MM.1S (cell line): Measurements from ENCODE around the gene RPL27.
A peak's percentile ranks its signal among the peaks of the same experiment; 100 is the strongest.

Source experiments
- DNase-seq: peaks from one replicate; pipeline ENCODE4 v3.0.0-alpha.2; 2015
- H2AFZ ChIP-seq: fragments of 300-600 bp; sonication (generic); 2 replicates; pipeline ENCODE4 v1.6.0; 2016; ENCODE audit warnings: antibody characterized with exemption, low read length
- H3F3A ChIP-seq: fragments of 300-600 bp; sonication (generic); 2 replicates; pipeline ENCODE4 v1.6.1; 2016; ENCODE audit warnings: mild to moderate bottlenecking, antibody characterized with exemption, low read length, moderate library complexity, mixed read lengths; ENCODE audit not compliant: insufficient read depth
- H3K27ac ChIP-seq: fragments of 300-600 bp; sonication (generic); 2 replicates; pipeline ENCODE4 v1.5.1; 2016; ENCODE audit warnings: mild to moderate bottlenecking, low read length
- H3K27me3 ChIP-seq: fragments of 300-600 bp; sonication (generic); replicated peaks from 2 replicates; pipeline ENCODE4 v1.6.0; 2016; ENCODE audit warnings: low read length; ENCODE audit not compliant: insufficient read depth
- H3K36me3 ChIP-seq: fragments of 300-600 bp; sonication (generic); replicated peaks from 2 replicates; pipeline ENCODE4 v1.6.1; 2016; ENCODE audit warnings: mild to moderate bottlenecking, low read length, mixed read lengths; ENCODE audit not compliant: insufficient read depth
- H3K4me1 ChIP-seq: fragments of 300-600 bp; sonication (generic); 2 replicates; pipeline ENCODE4 v1.6.1; 2016; ENCODE audit warnings: low read length, mixed read lengths
- H3K4me2 ChIP-seq: fragments of 300-600 bp; sonication (generic); 2 replicates; pipeline ENCODE4 v1.6.0; 2016; ENCODE audit warnings: low read depth, low read length
- H3K4me3 ChIP-seq: fragments of 300-600 bp; sonication (generic); 2 replicates; pipeline ENCODE4 v1.5.1; 2016; ENCODE audit warnings: low read length, mixed read lengths
- H3K79me2 ChIP-seq: fragments of 300-600 bp; sonication (generic); 2 replicates; pipeline ENCODE4 v1.6.1; 2016; ENCODE audit warnings: mixed run types, low read length, mixed read lengths
- H3K9ac ChIP-seq: fragments of 300-600 bp; sonication (generic); 2 replicates; pipeline ENCODE4 v1.6.1; 2016; ENCODE audit warnings: low read length, mixed read lengths
- H3K9me2 ChIP-seq: fragments of 300-600 bp; sonication (generic); replicated peaks from 2 replicates; pipeline ENCODE4 v1.6.1; 2016; ENCODE audit warnings: mild to moderate bottlenecking, low read length, mixed read lengths; ENCODE audit not compliant: insufficient read depth
- H3K9me3 ChIP-seq: fragments of 300-600 bp; sonication (generic); replicated peaks from 2 replicates; pipeline ENCODE4 v1.6.1; 2016; ENCODE audit warnings: mild to moderate bottlenecking, low read length, mixed read lengths; ENCODE audit not compliant: insufficient read depth
- H4K20me1 ChIP-seq: fragments of 300-600 bp; sonication (generic); 2 replicates; pipeline ENCODE4 v1.6.1; 2016; ENCODE audit warnings: mild to moderate bottlenecking, low read length, moderate library complexity, mixed read lengths; ENCODE audit not compliant: insufficient read depth
- CTCF ChIP-seq: fragments of 300-600 bp; sonication (generic); IDR thresholded peaks from 2 replicates; pipeline ENCODE4 v1.5.1; 2016; ENCODE audit warnings: antibody characterized with exemption, low read length, mixed read lengths
- EZH2 ChIP-seq: fragments of 300-600 bp; sonication (generic); optimal IDR thresholded peaks from 2 replicates; pipeline ENCODE3; 2017; ENCODE audit warnings: low read depth, mild to moderate bottlenecking, antibody characterized with exemption, low read length, mixed read lengths
- EZH2phosphoT487 ChIP-seq: fragments of 300-600 bp; sonication (generic); IDR thresholded peaks from 2 replicates; pipeline ENCODE4 v1.6.1; 2018; ENCODE audit warnings: antibody characterized with exemption, low read length

Gene RPL27

GRCh38 chr17:43020030-43020621 lies 21.9 kb downstream of the RPL27 start:
- peaks cover 5% of the 10 kb centered on the region; the same call in 1 of the 2 replicates for H3F3A ChIP-seq
- no peak overlapping the region for H3K9ac ChIP-seq
- TF ChIP-seq EZH2: no peak
- TF ChIP-seq EZH2phosphoT487: no peak
- no peak for TF ChIP-seq CTCF
- H4K20me1 ChIP-seq: no peaks in the 10 kb centered on the region
- H3K4me1 ChIP-seq: no peaks in the 10 kb centered on the region
- H3K9me2 ChIP-seq: no peaks in the 10 kb centered on the region
- no peaks in the 10 kb centered on the region for H3K9me3 ChIP-seq
- no peaks in the 10 kb centered on the region for H3K36me3 ChIP-seq
- no peak overlapping the region for H3K4me3 ChIP-seq
- no peak overlapping the region for H2AFZ ChIP-seq
- no peaks in the 10 kb centered on the region for H3K27me3 ChIP-seq
- no peak overlapping the region for H3K4me2 ChIP-seq
- H3K79me2 ChIP-seq: no peaks in the 10 kb centered on the region
- H3K27ac ChIP-seq: no peak overlapping the region
- no peak for DNase-seq

GRCh38 chr17:43020789-43021740 lies 22.8 kb downstream of the RPL27 start:
- no peaks in the 10 kb centered on the region for H3K9me2 ChIP-seq
- no peaks in the 10 kb centered on the region for H3K27me3 ChIP-seq
- H2AFZ ChIP-seq: peak overlapping the region; percentile 96
- H3K4me1 ChIP-seq: no peaks in the 10 kb centered on the region
- no peaks in the 10 kb centered on the region for H3K79me2 ChIP-seq
- H3K9me3 ChIP-seq: no peaks in the 10 kb centered on the region
- peak overlapping the region; percentile 80 for H3K4me3 ChIP-seq
- DNase-seq: no peak
- TF ChIP-seq CTCF (no peak), EZH2phosphoT487 (no peak), EZH2 (no peak)
- H3F3A ChIP-seq: peaks cover 5% of the 10 kb centered on the region; the same call in 1 of the 2 replicates
- H4K20me1 ChIP-seq: no peaks in the 10 kb centered on the region
- H3K9ac ChIP-seq: peak overlapping the region; percentile 41; the same call in 1 of the 2 replicates
- H3K4me2 ChIP-seq: peak overlapping the region; percentile 94
- no peaks in the 10 kb centered on the region for H3K36me3 ChIP-seq
- H3K27ac ChIP-seq: no peak overlapping the region

GRCh38 chr17:43021741-43022512 lies 23.7 kb downstream of the RPL27 start, which contains the start of gene VAT1:
TSS of gene VAT1 (minus strand) at chr17:43022385. CDS start at chr17:43022322, 63 bp downstream.
- peaks cover 5% of the 10 kb centered on the region; the same call in 1 of the 2 replicates for H3F3A ChIP-seq
- H3K27ac ChIP-seq: no peak within 1 kb of the TSS
- H3K4me2 ChIP-seq: peak within 1 kb of the TSS; percentile 94
- no peaks in the 10 kb centered on the region for H3K9me2 ChIP-seq
- H4K20me1 ChIP-seq: no peaks in the 10 kb centered on the region
- H3K4me3 ChIP-seq: peak within 1 kb of the TSS; percentile 80
- no peaks in the 10 kb centered on the region for H3K27me3 ChIP-seq
- DNase-seq: peak; percentile 66
- no peaks in the 10 kb centered on the region for H3K79me2 ChIP-seq
- no peaks in the 10 kb centered on the region for H3K36me3 ChIP-seq
- peak within 1 kb of the TSS; percentile 96 for H2AFZ ChIP-seq
- H3K4me1 ChIP-seq: no peaks in the 10 kb centered on the region
- H3K9me3 ChIP-seq: no peaks in the 10 kb centered on the region
- TF ChIP-seq CTCF (no peak), EZH2 (no peak), EZH2phosphoT487 (no peak)
- peak within 1 kb of the TSS; percentile 41; the same call in 1 of the 2 replicates for H3K9ac ChIP-seq
